CD4-positive, alpha-beta T cell treated with Interleukin-12 subunit alpha and Interleukin-12 subunit beta, for 1 hour (primary cell): Measurements from ENCODE around the gene NFATC2IP.
A peak's percentile ranks its signal among the peaks of the same experiment; 100 is the strongest.
"Not testable (repeated sequence)": the region's sequence is repeated elsewhere in the genome, so short reads cannot be mapped to it uniquely, and the experiment has no call there.

ENCODE experiments used
- DNase-seq: peaks from one replicate; pipeline ENCODE4 v3.0.0-alpha.2; 2020

The NFATC2IP gene

DNA sequence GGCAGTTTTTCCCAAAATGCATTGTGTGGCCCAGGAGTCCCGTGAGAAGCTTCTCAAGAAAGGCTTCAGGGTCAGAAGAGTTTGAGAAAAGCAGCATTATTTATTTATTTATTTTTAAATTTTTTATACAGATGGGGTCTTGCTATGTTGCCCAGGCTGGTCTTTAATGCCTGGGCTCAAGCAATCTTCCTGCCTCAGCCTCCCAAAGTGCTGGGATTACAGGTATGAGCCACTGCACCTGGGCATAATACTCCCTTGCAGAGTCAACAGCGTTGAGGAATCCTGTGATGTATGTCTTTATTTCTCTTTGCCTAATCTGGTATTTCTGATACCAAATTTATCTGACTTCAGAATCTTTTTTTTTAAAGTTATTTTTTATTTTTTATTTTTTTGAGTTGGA, 49.3 kb downstream of the NFATC2IP start:
- no peak for DNase-seq

DNA sequence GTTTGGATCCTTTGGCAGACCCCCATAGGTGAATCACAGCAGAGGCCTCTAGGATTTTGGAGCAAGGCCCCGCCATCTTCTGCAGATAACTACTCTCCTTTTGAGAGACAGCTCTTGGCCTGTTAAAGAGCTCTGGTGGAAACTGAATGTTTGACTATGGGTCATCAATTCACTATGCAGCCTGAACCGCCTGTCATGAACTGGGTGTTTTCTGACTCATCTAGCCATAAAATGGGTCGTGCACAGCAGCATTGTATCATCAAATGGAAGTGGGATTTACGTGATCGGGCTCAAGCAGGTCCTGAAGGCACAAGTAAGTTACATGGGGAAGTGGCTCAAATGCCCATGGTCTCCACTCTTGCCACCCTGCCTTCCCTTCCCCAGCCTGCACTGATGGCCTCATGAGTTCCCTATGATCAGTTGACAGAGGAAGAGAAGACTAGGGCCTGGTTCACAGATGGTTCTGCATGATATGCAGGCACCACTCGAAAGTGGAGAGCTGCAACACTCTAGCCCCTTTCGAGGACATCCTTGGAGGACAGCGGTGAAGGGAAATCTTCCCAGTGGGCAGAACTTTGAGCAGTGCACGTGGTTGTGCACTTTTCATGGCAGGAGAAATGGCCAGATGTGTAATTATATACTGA, 53.9 kb downstream of the NFATC2IP start:
- DNase-seq = not testable (repeated sequence)

DNA sequence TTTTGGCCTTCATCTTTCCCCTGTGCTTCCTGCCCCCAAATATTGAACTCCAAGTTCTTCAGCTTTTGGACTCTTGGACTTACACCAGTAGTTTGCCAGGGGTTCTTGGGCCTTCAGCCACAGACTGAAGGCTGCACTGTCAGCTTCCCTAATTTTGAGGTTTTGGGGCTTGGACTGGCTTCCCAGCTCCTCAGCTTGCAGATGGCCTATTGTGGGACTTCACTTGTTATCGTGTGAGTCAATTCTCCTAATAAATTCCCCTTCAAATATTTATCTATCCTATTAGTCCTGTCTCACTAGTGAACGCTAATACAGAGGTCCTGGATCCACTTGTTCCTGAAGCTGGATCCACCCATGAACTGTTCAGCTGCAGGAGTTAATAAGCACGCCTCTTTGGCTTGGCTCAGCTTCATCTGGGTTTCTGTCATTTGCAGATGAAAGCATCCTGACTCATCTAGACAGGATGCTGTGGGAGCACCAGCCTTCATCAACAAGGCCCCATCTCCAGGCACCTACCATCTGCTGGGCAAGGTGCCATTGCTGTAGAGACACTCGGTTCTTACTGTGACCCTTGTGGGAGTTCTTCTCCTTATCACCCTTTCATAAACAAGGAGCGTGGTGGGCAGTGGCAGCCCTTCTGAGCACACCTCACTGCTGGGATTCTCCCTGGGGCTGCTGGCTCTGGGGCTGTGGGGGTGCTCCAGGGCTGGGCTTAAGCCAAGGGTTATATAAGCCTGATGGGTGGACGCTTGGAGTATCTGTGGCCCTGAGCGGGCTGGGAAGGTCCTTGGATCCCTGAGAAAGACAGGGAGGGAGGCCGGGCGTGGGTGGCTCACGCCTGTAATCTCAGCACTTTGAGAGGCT, 57.2 kb downstream of the NFATC2IP start:
- DNase-seq = peak; percentile 68

DNA sequence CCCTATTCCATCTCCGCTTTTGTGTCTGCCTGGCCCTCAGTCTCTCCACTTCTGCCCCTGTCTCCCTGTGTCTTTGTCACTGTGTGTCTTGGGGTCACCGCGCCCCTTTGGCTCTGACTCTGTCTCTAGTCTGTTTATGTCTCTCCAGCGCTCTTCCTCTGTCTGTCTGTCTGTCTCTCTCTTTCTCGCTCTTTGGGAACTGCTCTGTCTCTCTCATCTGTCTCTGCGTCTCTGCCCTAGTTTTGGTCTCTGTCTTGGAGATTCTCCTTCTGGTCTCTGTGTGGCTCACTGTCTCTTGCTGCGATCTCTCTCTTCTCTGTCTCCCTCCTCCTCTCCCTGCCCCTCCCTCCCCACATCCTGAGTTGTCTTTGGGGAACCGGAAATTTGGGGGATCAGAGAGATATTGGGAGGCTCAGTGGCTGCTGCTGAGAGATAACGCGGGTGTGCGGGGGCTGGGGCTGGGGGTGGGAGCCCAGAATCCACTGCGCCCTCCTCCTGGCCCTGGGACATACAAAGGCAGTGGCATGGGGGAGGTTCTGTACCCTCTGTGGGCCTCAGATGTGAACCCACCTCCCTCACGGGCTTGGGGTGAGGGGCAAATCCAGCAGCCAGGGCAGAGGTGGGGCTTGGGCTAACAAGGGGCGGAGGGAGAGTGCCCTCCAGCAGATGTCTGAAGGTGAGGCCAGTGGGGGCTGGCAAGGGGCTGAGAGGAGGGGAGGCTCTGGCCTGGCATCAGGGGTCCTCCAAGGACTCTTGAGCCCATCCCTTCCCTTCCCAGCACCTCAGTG, 58.5 kb downstream of the NFATC2IP start:
- DNase-seq = peak; percentile 27

DNA sequence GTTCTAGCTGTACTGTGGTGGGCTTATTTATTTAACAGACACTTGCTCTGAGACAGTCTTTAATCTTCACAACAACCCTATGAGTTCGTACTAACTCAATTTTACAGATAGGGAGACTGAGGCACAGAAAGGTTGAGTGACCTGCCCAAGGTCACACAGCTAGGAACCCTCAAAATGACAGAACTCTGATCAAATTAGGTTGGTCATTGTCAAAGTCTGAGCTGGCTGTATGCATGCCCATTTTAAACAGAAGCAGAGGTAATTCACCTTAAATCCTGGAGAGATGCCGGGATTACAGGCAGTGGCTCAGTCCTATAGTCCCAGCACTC, 59.1 kb downstream of the NFATC2IP start:
- no peak for DNase-seq

DNA sequence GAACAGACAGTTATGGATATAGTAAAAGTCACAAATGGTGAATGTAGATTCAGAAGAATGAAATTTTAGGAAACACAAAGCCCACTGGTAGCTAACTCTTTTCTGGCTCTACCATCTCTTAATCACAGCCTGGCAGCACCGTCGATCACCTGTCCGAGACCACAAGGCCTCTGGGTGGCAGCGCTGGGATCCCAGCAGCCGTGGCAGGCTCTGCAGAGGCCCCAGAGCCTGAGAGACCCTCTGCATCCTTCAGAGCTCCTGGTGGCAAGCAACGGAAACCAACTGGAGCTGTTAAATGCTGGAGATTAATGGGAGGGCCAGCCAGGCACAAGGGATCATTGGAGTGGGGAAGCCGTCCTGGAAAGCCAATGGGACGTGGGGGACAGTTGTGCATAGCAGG, 60.4 kb downstream of the NFATC2IP start:
- no peak for DNase-seq

DNA sequence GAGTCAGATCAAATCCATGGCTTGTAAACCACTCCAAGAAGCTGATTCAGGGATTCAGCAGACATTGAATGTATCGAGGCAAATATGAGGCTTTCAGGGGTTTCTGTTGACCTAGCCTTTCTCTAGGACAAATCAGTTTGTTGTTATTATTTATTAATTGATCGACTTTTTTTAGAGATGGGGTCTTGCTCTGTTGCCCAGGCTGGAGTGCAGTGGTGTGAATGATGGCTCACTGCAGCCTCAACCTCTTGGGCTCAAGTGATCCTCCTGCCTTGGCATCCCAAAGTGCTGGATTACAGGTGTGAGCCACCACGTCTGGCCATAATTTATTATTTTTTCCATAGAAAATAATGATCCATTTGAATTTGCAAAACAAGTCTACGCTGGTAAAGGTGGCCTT, 61.1 kb downstream of the NFATC2IP start:
- DNase-seq = no peak

DNA sequence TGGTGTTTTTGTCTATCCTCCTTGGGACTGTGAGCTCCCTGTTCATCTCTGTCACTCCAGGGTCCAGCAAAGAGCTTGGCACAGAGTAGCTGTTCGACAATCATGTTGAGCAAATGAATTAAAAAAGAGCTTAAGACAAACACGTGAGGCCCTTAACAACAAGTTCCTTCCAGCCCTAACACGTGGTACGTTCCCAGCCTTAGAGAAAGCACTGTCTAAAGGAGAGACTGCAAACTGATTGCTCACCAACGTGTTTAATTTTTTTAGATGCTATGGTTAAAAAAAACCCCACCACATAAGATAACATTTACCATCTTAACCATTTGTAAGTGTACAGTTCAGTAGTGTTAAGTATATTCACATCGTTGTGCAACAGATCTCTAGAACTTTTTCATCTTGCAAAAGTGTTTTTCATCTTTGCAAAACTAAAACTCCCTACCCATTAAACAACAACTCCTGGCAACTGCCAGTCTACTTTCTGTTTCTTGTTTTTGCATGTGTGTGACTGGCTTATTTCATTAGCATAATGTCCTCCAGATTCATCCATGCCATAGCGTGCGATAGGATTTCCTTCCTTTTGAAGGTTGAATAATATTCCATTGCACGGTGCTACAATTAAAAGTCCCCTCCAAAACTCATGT, 62.3 kb downstream of the NFATC2IP start:
- DNase-seq = peak; percentile 46

DNA sequence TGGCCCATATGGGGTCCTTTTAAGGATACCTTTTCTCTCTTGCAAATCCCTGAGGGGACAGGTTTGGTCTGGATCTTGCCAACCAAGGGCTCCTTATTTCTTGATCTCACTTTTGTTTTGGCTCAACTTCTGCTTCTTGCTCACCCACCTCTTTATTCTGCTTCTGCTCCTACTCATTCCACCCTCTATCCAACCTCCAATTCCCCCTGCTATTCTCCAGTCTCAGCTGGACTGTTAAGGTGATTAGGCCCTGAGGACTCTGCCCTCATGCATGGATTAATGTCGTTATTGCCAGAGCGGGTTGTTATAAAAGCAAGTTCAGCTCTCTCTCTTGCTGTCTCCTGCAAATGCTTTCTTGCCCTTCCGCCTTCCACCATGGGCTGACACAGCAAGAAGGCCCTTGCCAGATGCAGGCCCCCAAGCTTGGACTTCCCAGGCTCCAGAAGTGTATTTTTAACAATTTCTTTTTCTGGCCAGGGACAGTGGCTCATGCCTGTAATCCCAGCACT, 63.9 kb downstream of the NFATC2IP start:
- DNase-seq = no peak
